HG03280 (cell line): ENCODE data around the gene PHYHIPL.

Experiments
- ATAC-seq: cut with Tn5 transposase; IDR thresholded peaks from one replicate; pipeline ENCODE4 v1.9.1; 2021; ENCODE audit warnings: mild to moderate bottlenecking, moderate library complexity; ENCODE audit not compliant: unreplicated experiment

Gene PHYHIPL

DNA sequence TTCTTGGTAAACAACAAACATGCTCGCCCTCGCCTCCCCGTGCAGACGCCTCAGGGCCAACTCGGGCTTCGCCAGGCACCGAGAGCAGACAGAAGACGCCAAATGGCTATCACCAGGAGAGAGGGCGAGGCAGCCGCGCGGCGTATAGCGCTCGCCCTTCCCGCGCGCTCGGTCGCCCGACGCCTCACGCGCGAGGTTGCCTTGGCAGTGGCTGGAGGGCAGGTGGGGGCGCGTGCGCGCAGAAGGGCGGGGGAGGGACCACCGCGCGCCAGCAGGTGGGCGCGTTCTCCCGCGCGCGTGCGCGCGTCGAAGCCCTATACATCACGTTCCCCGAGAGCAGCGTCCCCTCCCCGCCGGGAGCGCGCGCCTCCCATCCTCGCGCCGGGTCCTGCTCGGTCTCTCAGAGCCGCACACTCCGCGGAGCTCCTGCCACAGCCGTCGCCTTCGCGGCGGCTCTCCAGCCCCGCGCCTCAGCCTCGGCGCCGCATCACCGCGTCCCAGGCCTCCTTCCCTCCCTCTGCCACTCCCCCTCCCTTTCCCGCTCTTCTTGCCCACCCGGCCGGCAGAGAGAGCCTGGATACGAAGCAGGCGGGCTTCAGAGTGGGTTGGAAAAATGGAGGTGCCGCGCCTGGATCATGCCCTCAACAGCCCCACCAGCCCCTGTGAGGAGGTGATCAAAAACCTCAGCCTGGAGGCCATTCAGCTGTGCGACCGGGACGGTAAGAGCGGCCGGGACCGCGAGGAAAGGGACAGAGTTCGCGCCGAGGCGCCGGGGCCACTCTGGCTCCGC lies at the start of gene PHYHIPL:
Gene PHYHIPL (plus strand): TSS at position 403 of the 790 bp plus-strand sequence. CDS start 211 bp downstream, at position 614.
- ATAC-seq = no peak

DNA sequence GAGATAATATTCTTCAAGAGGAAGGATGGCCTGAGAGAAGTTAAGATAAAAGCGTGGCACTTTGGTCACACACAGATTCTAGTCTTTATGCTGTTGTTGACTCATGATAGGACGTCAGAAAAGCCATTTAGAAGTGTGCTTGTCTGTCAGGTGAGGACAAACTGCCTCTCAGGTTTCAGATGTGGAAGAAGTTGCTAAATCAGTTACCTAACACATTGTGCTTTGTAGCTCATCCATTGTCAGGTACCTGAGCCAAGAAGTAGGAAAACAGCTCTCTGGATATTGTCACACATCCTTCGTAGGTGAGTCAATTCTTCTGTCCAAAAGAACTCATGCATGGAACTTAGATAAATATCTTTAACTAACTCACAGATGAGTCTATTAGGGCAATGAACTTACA lies 49.5 kb upstream of the PHYHIPL start:
- ATAC-seq = no peak

DNA sequence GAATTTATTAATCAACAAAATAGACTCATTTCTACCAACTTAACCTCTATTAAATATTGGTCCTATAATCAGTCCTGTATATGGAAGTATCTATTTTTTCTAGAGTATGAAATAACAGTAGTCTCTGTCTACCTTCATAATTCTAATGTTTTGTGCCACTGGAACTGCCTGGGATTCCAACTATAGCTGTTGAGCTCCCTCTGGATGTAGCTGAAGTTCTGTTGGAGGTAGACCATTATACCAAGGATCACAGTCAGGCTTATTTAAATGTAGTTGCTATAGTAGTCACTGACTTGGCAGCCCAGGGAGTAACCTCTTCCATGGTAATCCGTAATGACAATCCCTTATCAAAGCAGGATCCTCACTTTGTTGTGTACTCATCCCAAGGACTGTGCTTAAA lies 48.5 kb upstream of the PHYHIPL start:
- ATAC-seq = no peak

GRCh38 chr10:59129867-59130266 lies 46.6 kb upstream of the PHYHIPL start:
- ATAC-seq = no peak

DNA sequence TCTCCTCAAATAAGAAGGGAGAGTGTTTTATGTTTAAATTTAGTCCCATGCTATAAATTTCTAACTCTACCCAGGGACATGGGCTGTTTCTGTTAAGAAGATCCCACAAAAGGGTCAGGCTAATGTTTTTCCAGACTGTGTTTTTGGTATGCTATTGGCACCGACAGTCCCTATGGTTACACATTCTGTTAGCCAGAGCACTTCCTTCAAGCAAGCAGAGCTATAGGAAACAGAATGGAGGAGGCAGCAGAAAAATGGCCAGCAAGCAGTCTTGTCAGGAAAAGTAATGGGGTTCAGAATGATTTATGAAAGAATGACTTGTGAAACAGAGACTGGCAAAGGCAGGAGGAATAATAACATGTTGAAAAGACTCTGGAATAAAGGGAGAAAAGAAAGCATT lies 44.8 kb upstream of the PHYHIPL start:
- no peak for ATAC-seq

DNA sequence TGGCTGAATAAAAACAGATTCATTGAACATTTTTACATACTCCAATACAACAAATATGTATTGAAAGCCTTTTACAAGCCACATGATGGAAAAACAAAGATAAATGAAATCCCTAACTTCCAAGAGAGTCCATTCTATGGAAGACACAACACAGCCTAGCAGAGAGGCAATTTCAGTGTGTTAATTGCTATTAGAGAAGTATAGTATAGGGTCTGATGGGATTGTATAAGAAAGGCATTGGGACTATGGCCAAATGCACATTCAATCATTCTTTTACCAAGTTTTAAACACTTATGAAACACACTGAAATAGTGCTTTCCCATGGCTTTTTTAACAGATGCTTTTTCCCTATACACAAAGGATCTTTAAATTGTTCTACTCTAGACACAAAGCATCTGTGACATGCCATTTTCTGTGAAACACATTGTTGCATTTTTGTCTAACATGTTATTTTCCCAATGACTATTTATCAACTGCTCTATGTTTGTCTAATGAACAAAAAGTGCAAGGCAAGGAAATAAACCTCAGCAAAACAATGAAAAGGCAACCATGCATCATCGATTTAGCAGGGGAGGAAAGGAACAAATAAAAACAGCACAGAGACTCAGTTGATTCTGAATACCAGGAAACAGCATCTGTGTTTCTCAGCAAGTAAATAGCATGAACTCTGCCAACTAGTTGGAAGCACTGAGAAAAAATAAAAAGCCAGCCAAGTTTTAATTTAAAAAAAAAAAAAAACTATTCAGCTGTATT lies 42.4 kb upstream of the PHYHIPL start:
- no peak for ATAC-seq

DNA sequence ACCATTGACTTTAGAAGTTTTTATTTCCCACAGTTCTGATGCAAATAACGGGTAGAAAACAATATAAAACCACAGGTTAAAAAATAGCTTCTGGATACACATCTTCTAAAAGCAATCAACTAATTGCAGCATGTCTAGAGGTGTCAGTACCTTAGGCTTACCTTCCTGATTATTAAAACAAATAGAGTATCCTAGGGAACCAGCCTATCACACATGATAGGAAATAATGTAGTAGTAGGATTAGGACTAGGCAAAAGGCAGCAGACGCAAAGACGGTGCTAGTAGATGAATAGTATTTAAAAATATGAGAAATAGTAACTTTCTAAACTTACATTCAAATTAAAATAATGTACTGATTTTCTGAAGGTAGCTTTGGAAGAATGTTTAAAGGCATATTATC lies 41.7 kb upstream of the PHYHIPL start:
- no peak for ATAC-seq

- ATAC-seq = no peak
These were observed 41.2 kb upstream of the PHYHIPL start for GRCh38 chr10:59135275-59135674.

DNA sequence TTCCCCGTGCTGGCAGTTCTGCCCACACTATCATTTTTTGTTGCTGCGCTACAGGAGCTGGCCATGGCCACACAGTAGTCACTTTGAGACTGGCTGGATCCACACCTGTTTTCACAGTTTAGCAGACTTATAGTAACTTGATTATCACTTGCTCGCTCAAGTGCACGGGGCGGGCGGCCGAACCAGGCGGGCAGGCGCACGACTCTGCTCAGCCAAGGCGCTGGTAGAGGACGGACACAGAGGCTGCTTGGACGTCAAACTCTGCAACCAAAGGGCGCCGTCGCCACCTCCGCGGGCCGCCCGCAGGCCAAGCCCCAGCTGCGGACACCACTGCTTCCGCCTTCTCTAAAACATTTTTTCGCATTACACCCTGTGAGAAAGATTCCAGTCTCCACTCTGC lies 38.4 kb upstream of the PHYHIPL start:
- no peak for ATAC-seq

GRCh38 chr10:59143544-59143943 lies 32.9 kb upstream of the PHYHIPL start:
- no peak for ATAC-seq

- no peak for ATAC-seq
These were observed 27.7 kb upstream of the PHYHIPL start for GRCh38 chr10:59148701-59149100.

DNA sequence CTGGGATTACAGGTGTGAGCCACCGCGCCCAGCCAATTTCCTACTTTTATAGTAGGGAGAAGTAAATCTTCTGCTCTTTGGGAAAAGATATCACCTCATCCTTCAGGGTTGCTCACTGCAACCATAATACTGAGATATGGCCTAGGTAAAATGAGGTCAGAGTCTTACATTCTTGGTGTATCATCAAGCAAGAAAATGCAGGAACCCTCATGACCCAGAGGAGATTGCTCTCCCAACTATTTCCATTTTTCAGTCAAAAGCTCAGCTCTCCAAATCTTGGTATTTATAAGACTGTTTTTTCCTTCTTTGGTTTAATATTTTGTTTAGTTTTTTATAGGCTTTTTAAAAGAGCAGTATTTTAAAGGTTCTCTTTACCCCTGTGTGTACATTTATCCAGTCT lies 20.9 kb upstream of the PHYHIPL start:
- no peak for ATAC-seq

DNA sequence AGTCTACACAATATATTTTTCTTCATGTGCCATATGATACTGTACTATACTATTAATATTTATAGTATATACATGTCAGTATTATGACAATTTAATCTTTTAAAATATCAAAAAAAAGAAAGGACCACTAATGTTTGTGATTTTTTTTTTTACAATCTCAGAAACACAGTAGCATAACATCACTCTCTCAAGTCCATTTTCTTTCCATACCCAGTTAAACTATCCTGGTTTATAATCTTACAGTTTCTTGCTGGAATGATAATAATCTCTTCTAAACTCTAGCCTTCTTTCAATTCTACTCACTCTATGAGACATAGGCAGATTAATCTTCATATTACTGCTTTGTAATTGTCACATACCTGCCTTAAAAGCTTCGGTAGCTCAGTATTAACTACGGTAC lies 8.9 kb upstream of the PHYHIPL start:
- no peak for ATAC-seq

DNA sequence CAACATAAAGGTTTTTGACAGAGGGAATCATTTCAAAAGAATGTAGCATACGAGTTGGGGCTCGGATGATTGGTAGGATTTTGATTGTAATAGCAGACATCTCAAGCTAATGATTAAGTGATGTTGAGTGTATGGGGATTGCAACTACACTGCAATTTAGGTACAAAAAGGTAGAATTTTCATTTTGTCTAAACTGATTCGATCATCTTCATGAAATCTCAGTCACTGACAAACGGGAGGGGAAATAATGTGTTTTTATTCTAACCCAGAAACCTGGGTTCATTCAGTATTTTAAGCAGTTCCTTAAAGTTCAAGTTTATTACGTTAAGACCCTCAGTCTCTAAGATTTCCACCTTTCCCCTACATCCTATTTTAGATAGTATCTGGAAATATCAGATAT lies 3.9 kb upstream of the PHYHIPL start:
- ATAC-seq = no peak

- ATAC-seq = no peak
These were observed 3.0 kb upstream of the PHYHIPL start for GRCh38 chr10:59173414-59173813.

DNA sequence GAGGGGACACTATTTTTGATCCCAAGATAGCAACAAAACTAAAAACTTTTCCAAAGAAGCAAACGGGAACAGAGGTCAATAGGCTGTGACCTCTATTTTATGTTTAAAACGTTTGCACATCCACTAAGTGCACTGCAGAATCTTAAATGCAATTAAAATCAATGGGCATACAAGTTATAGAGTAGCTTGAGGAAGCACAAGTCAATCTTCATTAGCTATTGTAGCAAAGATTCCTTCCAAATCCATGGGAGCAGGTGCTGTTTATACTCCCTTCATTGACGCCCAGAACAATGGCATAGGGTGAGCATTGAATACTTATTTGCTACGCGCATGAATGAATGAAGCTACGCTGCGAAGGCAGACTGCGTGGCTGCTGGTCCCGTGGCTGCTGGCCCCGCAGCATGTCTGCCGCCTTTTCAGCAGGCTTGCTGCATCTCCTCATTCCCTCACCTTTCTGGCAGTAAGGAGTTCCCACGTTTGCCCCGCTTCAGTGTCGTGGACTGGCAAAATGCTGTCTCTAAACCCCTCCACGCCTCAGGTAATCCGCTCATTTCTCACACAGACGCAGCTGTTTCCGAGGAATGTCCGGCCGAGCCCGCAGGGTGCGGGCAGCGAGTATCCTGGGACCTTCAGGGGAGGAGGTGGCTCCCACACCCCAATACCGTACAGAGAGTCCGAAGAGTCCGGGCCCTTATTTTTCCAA lies 754 bp upstream of the PHYHIPL start:
- ATAC-seq = no peak

GRCh38 chr10:59177031-59177797 lies 771 bp downstream of the PHYHIPL start:
- no peak for ATAC-seq

DNA sequence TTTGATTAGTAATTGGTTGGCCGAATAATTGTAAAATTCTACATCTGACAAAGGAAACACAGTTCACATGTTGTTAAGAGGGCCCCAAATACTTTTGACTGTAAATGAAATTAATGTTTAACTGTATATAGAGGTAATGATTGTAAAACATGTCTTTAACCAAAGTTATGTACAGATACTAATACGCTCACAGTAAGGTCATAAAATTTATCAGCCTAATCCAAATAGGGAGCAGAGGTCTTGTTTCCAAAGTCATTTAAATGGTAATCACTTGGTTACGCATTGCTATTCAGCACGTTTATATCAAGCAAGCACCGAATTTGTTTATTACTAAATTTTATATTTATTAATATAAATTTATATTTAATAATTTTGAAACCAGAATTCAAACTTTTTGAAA lies 1.4 kb downstream of the PHYHIPL start:
- ATAC-seq = no peak

GRCh38 chr10:59179068-59179467 lies 2.6 kb downstream of the PHYHIPL start:
- ATAC-seq = no peak

DNA sequence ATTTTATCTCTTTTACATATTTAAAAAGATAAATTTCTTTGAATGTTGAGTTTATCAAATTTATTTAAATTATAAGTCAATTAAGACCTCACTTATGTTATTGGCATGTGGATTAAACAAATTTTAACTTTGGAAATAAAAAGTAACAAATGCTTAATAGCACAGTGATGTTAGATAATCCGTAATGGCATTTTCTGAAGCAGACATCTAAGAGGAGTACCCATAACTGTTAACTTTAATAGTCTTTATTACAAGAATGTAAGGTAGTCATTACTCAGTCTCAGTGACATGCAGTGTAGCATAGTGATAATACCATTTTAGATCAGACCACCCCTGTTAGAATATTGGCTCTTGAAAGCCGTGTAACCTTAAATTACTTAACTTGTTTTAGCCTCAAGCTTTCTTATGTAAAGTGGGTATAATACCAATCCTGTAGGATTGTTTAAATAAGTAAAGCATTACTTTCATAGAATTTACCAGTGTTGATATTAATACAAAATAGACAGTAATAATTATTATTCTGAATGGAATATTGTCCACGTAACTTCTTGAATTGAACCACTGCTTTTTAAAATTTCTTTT lies 4.3 kb downstream of the PHYHIPL start:
- no peak for ATAC-seq

- no peak for ATAC-seq
These were observed 5.2 kb downstream of the PHYHIPL start for GRCh38 chr10:59181668-59182067.
